Jurkat, Clone E6-1 (cell line): ENCODE data around the gene CD47.

ENCODE experiments used
- DNase-seq: peaks from one replicate; pipeline ENCODE4 v3.0.0-alpha.2; 2011; ENCODE audit warnings: low read depth, low spot score
- H3K4me3 ChIP-seq: 2 replicates; pipeline ENCODE4 v1.5.1; 2011; ENCODE audit warnings: mild to moderate bottlenecking, low read length, control low read depth, moderate library complexity

CD47 gene

DNA sequence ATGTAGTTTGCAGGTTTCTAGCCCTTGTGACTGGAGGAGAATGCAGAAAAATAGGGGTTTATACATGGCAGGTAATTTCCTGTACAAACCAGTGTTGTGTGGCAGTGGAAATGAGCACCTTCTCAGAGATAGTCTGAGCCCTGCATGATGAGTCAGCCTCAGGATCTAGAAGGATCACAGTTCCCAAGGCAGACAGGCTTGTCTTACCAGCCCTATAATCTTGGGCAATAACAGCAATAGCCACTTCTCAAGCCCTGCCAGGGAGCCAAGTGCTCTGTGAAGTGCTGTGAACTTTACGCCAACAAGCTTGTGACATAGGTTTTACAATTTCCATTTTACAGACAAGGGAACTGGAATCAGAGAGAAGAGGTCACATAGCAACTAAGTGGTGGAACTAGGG, 89.4 kb downstream of the CD47 start:
- no peak for DNase-seq

DNA sequence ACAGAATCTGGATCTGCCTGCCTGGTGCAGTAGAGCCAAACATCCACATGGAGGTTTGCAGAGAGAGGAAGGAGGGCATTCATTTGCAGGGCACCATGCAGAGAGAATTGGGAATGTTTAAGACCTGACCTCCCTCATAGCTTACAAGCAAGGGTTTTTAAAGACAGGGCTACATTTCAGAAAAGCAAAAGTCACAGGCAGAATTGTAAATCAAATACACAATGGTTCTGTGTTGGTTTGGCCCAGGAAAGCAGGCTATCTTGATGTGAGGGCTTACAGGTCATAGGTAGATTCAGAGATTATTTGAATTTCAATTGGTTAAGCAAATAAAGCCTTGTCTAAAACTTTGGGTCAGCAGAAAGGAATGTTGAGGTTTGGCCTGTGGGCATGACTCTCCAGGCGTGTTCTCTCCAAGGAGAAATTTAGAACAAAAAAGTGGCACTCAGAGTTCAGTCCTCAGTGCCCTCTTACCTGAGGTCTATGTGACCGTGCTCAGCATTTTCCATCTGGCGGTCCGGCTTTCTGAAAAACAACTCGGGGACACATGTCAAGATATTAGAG, 91.5 kb downstream of the CD47 start:
- H3K4me3 ChIP-seq = no peak overlapping the region
- no peak for DNase-seq

More for the DNA sequence above, 89.4 kb downstream of the CD47 start:
- H3K4me3 ChIP-seq = no peak overlapping the region

GRCh38 chr3:107997671-107998070, 93.2 kb downstream of the CD47 start:
- H3K4me3 ChIP-seq = no peak overlapping the region
- DNase-seq = no peak

DNA sequence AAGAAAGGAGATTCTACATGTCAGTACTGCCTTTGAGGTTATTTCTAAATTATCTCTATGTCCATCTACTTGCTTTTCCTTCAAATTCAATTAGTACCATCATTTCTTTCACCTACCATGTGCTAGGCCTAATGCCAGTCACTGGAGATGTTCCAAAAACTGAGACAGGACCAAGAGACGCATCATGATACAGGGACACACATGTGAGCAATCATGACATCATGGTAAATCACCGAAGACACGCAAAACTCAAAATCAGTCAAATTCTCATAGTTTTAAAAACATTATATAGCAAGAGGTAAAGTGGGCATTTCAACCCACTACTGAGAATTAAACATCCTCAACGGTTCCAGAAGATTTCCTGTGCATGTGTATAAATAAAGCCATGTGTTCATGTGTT, 95.0 kb downstream of the CD47 start:
- no peak overlapping the region for H3K4me3 ChIP-seq
- no peak for DNase-seq

DNA sequence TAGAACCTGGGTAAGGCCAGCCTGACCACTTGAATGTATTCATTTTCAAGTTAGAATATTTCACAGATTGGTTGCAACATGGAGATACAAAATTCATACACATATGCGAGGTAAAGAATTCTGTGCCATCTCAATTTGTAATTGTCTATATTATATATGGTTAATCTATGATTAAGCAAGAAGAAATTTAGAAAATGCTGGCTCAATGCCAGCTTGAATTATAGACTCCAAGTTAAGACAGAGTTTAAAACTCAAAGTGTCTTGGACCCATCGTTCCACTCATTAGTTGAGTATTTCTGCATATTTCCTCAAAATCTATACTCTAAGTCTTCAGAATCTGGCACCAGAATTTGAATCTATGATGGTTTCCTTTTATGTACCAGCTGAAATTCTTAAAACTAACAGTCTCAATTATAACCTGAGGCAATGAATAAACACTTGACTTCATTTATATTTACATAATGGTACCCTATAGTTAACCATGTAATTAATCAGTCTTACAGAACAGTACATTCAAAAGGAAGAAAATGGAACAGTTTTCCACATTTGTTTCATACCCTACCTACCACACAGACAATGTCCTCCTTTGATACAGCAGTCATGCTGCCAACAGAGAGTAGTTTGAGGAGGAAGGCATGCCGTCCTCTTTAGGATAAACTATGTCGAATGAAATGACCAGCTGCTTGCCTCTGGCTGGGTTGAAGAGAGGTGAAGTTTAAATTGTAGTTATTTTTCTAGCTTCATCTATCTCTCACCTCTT, 95.7 kb downstream of the CD47 start:
- no peak for DNase-seq

GRCh38 chr3:107994181-107994580, 96.7 kb downstream of the CD47 start:
- H3K4me3 ChIP-seq = no peak overlapping the region
- no peak for DNase-seq

More for the DNA sequence above, 95.7 kb downstream of the CD47 start:
- no peak overlapping the region for H3K4me3 ChIP-seq

GRCh38 chr3:107993771-107994170, 97.1 kb downstream of the CD47 start:
- no peak for DNase-seq
- no peak overlapping the region for H3K4me3 ChIP-seq
